Measurements from ENCODE around the gene TCHH. TPM values are rescaled to one million over a fixed set of nuclear protein-coding genes. Genes with fewer than 3 reads are reported as not detected.

Gene TCHH
- total RNA-seq, 2 experiments from 2014 or later = 0.05 TPM

DNA sequence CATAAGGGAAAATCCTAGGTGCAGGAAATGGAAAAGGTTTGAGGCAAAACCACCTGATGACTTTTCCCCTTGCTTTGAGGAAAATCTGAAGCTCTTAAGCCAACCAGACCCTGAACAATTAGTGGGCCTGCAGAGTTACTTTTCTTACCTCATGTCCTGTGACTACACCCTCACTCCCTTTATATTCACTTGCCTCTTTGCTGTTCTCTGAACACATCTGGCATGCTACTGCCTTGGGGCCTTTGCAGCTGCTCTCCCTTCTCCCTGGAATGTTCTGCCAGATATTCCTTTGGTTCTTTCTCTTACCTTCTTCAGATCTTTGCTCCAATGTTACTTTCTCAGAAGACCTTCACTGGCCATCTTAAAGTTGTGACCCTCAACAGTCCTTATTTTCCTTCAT lies 22.0 kb upstream of the TCHH start:
- ChIA-PET POLR2A (no interaction called here), CTCF (interaction anchor here (1.0 kb wide), 1 partner anchor 49 kb away, joined by 3 read pairs; no protein-coding TSS in a partner anchor)
- Mint-ChIP-seq H3K9me3 (no peaks in the 10 kb centered on the region), H3K4me1 (no peaks in the 10 kb centered on the region), H3K4me3 (no peak overlapping the region), H3K36me3 (ENCODE audit: low read depth) (no peaks in the 10 kb centered on the region), H3K27me3 (peaks cover 62% of the 10 kb centered on the region), H3K27ac (no peak overlapping the region)
- no peak for DNase-seq

DNA sequence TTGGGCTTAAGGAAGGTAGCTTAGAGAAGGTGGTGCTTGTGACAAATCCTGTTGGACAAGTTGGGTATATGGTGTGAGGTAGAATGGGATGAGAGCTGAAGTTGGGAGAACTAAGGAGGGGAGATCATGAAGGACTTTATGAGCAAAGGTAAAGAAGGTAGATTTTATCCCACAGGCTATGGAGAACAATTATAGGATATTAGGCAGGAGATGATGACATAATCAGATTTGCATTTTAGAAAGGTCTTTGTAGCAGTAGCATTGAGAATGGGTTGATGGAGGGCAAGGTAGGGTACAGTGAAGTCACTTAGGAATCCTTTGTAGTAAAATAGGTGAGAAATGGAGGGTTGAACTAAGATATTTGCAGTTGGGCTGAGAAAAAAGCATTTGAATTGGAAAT lies 14.9 kb upstream of the TCHH start:
- Mint-ChIP-seq H3K4me1 (no peaks in the 10 kb centered on the region), H3K27ac (no peak overlapping the region), H3K27me3 (peaks cover 73% of the 10 kb centered on the region), H3K4me3 (no peak overlapping the region), H3K36me3 (ENCODE audit: low read depth) (no peaks in the 10 kb centered on the region), H3K9me3 (no peaks in the 10 kb centered on the region)
- POLR2A ChIA-PET = no interaction called here
- DNase-seq = no peak
- CTCF ChIA-PET = no interaction called here

DNA sequence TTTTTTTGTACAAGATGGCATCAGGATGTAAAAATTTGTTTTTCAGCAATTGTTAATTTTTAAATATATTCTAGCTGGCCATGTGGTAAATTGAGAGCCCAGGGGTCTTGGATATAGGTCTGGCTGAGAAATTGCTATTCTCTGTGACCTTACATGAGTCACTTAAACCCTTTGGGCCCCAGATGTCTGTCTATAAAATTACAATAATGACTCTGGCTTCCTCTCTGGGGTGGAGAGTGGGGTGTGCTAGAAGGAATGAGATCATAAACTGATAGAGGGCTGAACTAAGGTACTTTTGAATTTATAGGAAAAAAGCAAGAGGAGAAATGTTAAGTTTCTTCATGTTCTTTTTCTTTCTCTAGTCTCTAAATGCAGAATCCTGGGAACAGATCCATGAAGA lies 12.4 kb upstream of the TCHH start:
- H3K27me3 Mint-ChIP-seq = peaks cover 58% of the 10 kb centered on the region
- H3K36me3 Mint-ChIP-seq (ENCODE audit: low read depth) = no peaks in the 10 kb centered on the region

GRCh38 chr1:152125834-152126443 lies 10.7 kb upstream of the TCHH start:
- CTCF ChIA-PET = no interaction called here
- Mint-ChIP-seq H3K27me3 (peaks cover 58% of the 10 kb centered on the region), H3K36me3 (ENCODE audit: low read depth) (no peaks in the 10 kb centered on the region)

More for the DNA sequence above, 12.4 kb upstream of the TCHH start:
- no peak overlapping the region for H3K27ac Mint-ChIP-seq
- DNase-seq = no peak
- CTCF ChIA-PET = no interaction called here
- H3K4me3 Mint-ChIP-seq = no peak overlapping the region
- no peaks in the 10 kb centered on the region for H3K9me3 Mint-ChIP-seq
- H3K4me1 Mint-ChIP-seq = no peaks in the 10 kb centered on the region
- POLR2A ChIA-PET = no interaction called here

DNA sequence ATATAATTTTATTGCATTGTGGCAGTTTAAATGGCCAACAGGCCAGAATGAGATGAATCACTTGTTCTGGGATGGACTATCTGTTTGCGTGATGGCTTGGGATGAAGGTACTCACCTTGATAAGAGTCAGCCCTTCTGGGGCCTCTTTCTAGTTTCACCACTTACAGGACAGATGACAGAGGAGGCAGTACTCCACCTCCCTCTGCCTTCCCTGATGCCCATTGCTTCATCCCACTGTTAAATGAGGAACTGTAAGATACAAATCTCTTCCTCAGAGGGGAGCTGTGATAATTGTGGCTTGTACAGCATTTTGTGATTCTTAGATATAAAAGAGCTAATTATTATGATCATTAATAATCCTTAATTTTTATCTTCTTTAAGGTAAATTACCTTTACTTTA lies 3.7 kb upstream of the TCHH start:
- CTCF ChIA-PET = interaction anchor here (2.4 kb wide), 1 partner anchor 70 kb away, joined by 5 read pairs; no protein-coding TSS in a partner anchor
- Mint-ChIP-seq H3K4me3 (no peak overlapping the region), H3K27ac (no peak overlapping the region), H3K27me3 (peaks cover 47% of the 10 kb centered on the region), H3K4me1 (no peaks in the 10 kb centered on the region), H3K36me3 (ENCODE audit: low read depth) (no peaks in the 10 kb centered on the region), H3K9me3 (no peaks in the 10 kb centered on the region)
- DNase-seq = no peak
- POLR2A ChIA-PET = interaction anchor here (0.6 kb wide), 1 partner anchor 348 kb away, joined by 3 read pairs; no protein-coding TSS in a partner anchor

More at GRCh38 chr1:152125834-152126443, 10.7 kb upstream of the TCHH start:
- Mint-ChIP-seq H3K4me1 (no peaks in the 10 kb centered on the region), H3K4me3 (no peak overlapping the region), H3K27ac (no peak overlapping the region), H3K9me3 (no peaks in the 10 kb centered on the region)
- no peak for DNase-seq
- POLR2A ChIA-PET = interaction anchor here (0.6 kb wide), 1 partner anchor 9 kb away, joined by 3 read pairs; no protein-coding TSS in a partner anchor

DNA sequence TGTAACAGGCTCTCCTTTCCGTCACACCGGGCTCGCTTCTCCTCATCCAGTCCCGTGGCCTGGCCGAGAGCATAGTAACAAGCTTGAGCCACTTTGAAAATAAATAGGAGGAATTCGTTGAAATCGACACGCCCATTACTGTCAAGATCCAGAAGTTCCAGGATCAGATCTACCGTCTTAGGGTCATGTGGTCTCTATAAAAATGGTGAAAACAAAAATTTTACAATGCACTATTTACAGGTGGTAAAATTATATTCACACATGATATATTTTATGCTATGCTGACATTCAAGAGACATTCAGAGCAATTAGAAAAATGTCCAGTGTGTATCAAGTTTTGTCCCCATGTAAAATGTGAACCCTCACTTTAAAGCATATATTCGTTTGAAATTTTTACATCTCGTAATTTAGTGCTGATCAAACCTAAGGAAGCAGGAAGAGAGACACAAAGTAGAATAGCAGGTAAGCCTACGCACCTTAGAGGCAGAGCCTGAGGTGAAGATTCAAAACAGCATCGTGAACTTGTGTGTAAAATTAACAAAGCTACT lies 2.3 kb downstream of the TCHH start:
- ChIA-PET CTCF (interaction anchor here (2.8 kb wide), 1 partner anchor 60 kb away, joined by 10 read pairs; no protein-coding TSS in a partner anchor), POLR2A (no interaction called here)
- H3K36me3 Mint-ChIP-seq (ENCODE audit: low read depth) = no peaks in the 10 kb centered on the region
- no peak overlapping the region for H3K27ac Mint-ChIP-seq
- no peak overlapping the region for H3K4me3 Mint-ChIP-seq
- peaks cover 6% of the 10 kb centered on the region for H3K4me1 Mint-ChIP-seq
- peaks cover 4% of the 10 kb centered on the region for H3K9me3 Mint-ChIP-seq
- no peak for DNase-seq
- H3K27me3 Mint-ChIP-seq = peaks cover 18% of the 10 kb centered on the region

DNA sequence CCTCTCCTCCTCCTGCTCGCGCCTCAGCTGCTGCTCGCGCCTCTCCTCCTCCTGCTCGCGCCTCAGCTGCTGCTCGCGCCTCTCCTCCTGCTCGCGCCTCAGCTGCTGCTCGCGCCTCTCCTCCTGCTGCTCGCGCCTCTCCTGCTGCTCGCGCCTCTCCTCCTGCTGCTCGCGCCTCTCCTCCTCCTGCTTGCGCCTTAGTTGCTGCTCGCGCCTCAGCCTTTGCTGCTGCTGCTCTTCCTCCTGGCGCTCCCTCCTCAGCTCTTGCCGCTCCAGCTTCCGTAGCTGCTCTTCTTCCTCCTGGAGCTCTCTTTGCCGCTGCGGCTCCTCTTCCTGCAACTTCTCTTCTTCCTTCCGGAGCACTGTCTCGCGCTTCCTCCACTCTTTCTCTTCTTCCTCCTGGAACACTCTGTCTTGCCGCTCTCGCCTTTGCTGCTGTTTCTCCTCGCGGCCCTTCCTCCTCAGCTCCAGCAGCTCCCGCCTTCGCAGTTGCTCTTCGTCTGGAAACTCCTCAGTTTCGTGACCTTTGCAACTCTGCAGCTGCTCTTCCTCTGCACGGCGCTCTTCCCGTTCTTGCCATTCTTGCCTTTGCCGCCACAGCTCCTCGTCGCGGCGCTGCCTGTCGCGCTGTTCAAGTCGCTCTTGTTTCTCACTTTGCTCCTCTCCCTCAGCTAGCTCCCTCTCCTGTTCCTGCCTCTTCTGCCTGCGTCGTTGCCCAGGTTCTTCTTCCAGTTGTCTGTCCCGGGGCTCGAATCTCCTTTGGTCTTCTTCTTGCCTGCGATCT lies 3.0 kb downstream of the TCHH start:
- no peak overlapping the region for H3K27ac Mint-ChIP-seq
- H3K4me3 Mint-ChIP-seq = no peak overlapping the region
- peaks cover 16% of the 10 kb centered on the region for H3K27me3 Mint-ChIP-seq
- ChIA-PET CTCF (interaction anchor here (0.6 to 2.8 kb wide), 5 partner anchors 44 to 114 kb away, joined by 3 to 10 read pairs (median 4); partner anchors contain the start of gene S100A11), POLR2A (interaction anchor here (0.6 kb wide), 1 partner anchor 12 kb away, joined by 4 read pairs; no protein-coding TSS in a partner anchor)
- no peaks in the 10 kb centered on the region for H3K36me3 Mint-ChIP-seq (ENCODE audit: low read depth)
- DNase-seq = no peak
- H3K9me3 Mint-ChIP-seq = peaks cover 4% of the 10 kb centered on the region
- peaks cover 7% of the 10 kb centered on the region for H3K4me1 Mint-ChIP-seq

GRCh38 chr1:152111515-152111968 lies 3.7 kb downstream of the TCHH start:
- ChIA-PET CTCF (interaction anchor here (0.6 to 2.8 kb wide), 6 partner anchors 43 to 211 kb away, joined by 3 to 10 read pairs (median 4); no protein-coding TSS in a partner anchor), POLR2A (interaction anchor here (0.6 to 1.3 kb wide), 2 partner anchors 12 to 73 kb away, joined by 3 to 4 read pairs; no protein-coding TSS in a partner anchor)
- Mint-ChIP-seq H3K9me3 (peaks cover 4% of the 10 kb centered on the region), H3K4me1 (peaks cover 7% of the 10 kb centered on the region), H3K4me3 (no peak overlapping the region), H3K27ac (no peak overlapping the region), H3K27me3 (peaks cover 8% of the 10 kb centered on the region), H3K36me3 (ENCODE audit: low read depth) (no peaks in the 10 kb centered on the region)
- DNase-seq = peak; percentile 44

DNA sequence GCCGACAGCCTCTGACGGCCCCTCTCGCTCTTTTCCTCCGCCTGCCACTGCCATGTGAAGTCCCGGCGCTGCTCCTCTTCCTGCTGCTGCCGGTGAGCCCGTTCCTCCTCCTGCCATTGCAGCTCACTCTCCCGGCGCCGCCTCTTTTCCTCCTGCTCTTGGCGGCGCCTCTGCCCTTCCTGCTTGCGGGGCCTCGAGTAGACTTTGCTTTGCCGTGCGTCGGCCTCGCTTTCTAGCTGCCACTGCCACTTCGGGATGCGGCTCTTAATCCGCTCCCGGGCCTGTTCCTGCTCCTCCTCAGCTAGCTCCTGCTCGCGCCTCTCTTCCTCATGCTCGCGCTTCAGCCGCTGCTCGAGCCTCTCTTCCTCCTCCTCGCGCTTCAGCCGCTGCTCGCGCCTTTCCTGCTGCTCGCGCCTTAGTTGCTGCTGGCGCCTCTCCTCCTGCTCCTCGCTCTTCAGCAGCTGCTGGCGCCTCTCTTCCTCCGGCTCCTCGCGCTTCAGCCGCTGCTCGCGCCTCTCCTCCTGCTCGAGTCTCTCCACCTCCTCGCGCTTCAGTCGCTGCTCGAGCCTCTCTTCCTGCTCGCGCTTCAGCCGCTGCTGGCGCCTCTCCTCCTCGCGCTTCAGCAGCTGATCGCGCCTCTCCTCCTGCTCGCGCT lies 4.3 kb downstream of the TCHH start:
- peak; percentile 45 for DNase-seq
- POLR2A ChIA-PET = interaction anchor here (0.8 to 1.3 kb wide), 3 partner anchors 72 to 76 kb away, joined by 3 to 4 read pairs (median 3); no protein-coding TSS in a partner anchor
- peaks cover 4% of the 10 kb centered on the region for H3K9me3 Mint-ChIP-seq

DNA sequence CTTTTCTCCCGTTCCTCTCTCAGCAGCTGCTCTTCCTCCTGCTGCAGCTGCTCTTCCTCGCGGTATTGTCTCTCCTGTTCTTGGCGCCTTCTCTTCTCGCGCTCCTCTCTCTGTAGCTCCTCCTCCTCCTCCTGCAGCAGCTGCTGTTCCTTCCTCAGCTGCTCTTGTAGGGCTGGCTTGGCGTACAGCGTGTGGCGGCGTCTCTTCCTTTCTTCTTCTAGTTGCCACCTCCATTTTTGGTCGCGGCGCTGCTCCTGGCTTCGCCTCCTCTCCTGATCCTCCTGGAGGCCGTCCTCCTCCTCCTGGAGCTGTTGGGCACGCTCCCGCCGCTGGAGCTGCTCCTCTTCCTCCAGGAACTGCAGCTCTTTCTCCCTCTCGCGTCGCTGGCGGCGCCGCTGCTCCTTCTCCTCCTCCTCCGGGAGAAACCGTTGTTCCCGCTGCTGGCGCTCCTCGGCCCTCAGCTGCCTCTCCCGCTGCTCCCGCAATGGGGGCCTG lies 4.8 kb downstream of the TCHH start:
- POLR2A ChIA-PET = interaction anchor here (0.7 to 1.3 kb wide), 4 partner anchors 73 to 76 kb away, joined by 3 to 4 read pairs (median 4); partner anchors contain the start of gene S100A11
- Mint-ChIP-seq H3K36me3 (ENCODE audit: low read depth) (no peaks in the 10 kb centered on the region), H3K9me3 (peaks cover 4% of the 10 kb centered on the region), H3K27ac (no peak overlapping the region), H3K27me3 (peaks cover 8% of the 10 kb centered on the region), H3K4me1 (peaks cover 7% of the 10 kb centered on the region), H3K4me3 (no peak overlapping the region)
- CTCF ChIA-PET = interaction anchor here (1.1 to 2.5 kb wide), 5 partner anchors 57 to 349 kb away, joined by 3 to 9 read pairs (median 4); no protein-coding TSS in a partner anchor
- DNase-seq = peak; percentile 31

More for the DNA sequence above, 4.3 kb downstream of the TCHH start:
- no peak overlapping the region for H3K27ac Mint-ChIP-seq
- no peak overlapping the region for H3K4me3 Mint-ChIP-seq
- no peaks in the 10 kb centered on the region for H3K36me3 Mint-ChIP-seq (ENCODE audit: low read depth)
- H3K27me3 Mint-ChIP-seq = peaks cover 8% of the 10 kb centered on the region
- peaks cover 7% of the 10 kb centered on the region for H3K4me1 Mint-ChIP-seq
- CTCF ChIA-PET = interaction anchor here (0.7 to 2.8 kb wide), 7 partner anchors 58 to 349 kb away, joined by 3 to 10 read pairs (median 4); no protein-coding TSS in a partner anchor

DNA sequence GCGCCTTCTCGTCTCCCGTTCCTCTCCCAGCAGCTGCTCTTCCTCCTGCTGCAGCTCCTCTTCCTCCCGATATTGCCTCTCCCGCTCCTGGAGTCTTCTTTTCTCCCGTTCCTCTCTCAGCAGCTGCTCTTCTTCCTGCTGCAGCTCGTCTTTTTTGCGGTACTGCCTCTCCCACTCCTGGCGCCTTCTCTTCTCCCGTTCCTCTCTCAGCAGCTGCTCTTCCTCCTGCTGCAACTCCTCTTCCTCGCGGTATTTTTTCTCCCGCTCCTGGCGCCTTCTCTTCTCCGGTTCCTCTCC lies 5.3 kb downstream of the TCHH start:
- Mint-ChIP-seq H3K27ac (no peak overlapping the region), H3K27me3 (peaks cover 12% of the 10 kb centered on the region)
- POLR2A ChIA-PET = interaction anchor here (0.7 kb wide), 1 partner anchor 73 kb away, joined by 4 read pairs; the partner anchor contains the start of gene S100A11

More for the DNA sequence above, 5.3 kb downstream of the TCHH start:
- Mint-ChIP-seq H3K4me3 (no peak overlapping the region), H3K4me1 (peaks cover 7% of the 10 kb centered on the region), H3K36me3 (ENCODE audit: low read depth) (no peaks in the 10 kb centered on the region), H3K9me3 (peaks cover 4% of the 10 kb centered on the region)
- CTCF ChIA-PET = interaction anchor here (0.7 to 2.5 kb wide), 6 partner anchors 57 to 350 kb away, joined by 3 to 9 read pairs (median 4); no protein-coding TSS in a partner anchor
- DNase-seq = no peak
